ENCODE data around the gene ELL. TPM values are rescaled to one million over a fixed set of nuclear protein-coding genes. Genes with fewer than 3 reads are reported as not detected.

Gene ELL
- 10 to 100 TPM; 25.6 to 32.5 (median 28.8) TPM for total RNA-seq

DNA sequence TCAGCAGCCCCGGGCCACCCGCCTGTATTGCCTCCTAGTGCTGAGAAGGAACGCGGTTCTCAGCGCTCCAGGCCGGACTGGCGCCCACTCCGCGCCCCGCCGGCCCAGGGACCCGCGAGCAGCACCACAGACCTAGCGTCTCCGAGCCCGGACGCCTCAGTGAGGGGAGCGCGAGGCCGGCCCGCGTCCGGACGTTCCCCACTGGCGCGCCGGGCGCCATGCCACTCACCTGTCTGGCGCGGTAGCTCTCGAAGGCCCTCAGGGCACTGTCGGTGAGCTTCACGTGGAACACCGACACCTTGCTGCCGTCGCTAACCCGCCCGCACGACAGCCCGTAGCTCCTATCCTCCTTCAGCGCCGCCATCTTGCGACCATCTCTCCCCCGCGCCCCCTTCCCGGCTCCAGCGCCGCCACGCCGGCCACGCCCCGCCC lies at the start of gene ELL:
ELL (minus strand) TSS at position 379 of the 432 bp plus-strand sequence; CDS start at position 364, 15 bp downstream.
- peaks cover 14% of the 10 kb centered on the region for H3K4me1 Mint-ChIP-seq (ENCODE audit: low read depth)
- DNase-seq (no peak), ATAC-seq (peak; percentile 10)
- H3K4me3 Mint-ChIP-seq = peak within 1 kb of the TSS; percentile 91
- H3K27me3 Mint-ChIP-seq (ENCODE audit: low read depth) = no peaks in the 10 kb centered on the region
- no peaks in the 10 kb centered on the region for H3K9me3 Mint-ChIP-seq
- H3K36me3 Mint-ChIP-seq (ENCODE audit: insufficient read depth) = no peaks in the 10 kb centered on the region

DNA sequence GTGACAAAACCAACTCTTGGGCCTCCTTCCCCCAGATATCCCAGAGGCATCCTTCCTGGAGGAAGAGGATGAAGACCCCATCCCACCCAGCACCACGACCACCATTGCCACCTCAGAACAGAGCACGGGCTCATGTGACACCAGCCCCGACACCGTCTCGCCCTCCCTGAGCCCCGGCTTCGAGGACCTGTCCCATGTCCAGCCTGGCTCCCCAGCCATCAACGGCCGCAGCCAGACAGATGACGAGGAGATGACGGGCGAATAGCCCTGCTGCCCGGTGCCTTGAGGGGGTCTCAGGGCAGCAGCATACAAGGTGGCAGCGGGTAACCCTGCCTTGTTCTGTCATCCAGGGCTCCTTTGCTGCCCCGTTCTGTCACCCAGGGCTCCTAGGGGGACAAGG lies 46.5 kb upstream of the ELL start:
- no peaks in the 10 kb centered on the region for H3K27me3 Mint-ChIP-seq (ENCODE audit: low read depth)
- ATAC-seq = no peak
- H3K4me3 Mint-ChIP-seq = no peak overlapping the region
- H3K4me1 Mint-ChIP-seq (ENCODE audit: low read depth) = peaks cover 16% of the 10 kb centered on the region
- H3K36me3 Mint-ChIP-seq (ENCODE audit: insufficient read depth) = peaks cover 31% of the 10 kb centered on the region
- no peak for DNase-seq
- no peaks in the 10 kb centered on the region for H3K9me3 Mint-ChIP-seq

DNA sequence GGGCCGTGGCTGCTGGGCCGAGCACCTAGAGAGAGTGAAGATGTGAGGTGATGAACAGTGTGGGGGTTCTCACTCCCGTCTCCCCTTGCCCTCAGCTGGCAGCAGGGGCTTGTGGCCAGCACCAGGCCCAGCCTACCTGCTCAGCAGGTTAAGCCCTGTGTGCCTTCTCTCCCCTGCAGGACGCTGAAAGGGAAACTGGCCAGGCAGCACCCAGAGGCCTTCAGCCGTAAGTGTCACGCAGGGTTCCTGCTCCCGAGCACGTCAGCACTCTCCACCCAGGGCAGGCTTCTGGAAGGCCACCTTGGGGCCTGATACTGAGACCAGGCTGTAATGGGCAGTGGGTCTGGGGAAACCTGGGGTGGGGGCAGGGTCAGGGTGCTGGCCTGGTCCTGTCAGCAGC lies 45.1 kb upstream of the ELL start:
- DNase-seq (no peak), ATAC-seq (no peak)
- H3K4me3 Mint-ChIP-seq = no peak overlapping the region
- peaks cover 28% of the 10 kb centered on the region for H3K36me3 Mint-ChIP-seq (ENCODE audit: insufficient read depth)
- H3K27me3 Mint-ChIP-seq (ENCODE audit: low read depth) = no peaks in the 10 kb centered on the region
- peaks cover 6% of the 10 kb centered on the region for H3K4me1 Mint-ChIP-seq (ENCODE audit: low read depth)
- no peaks in the 10 kb centered on the region for H3K9me3 Mint-ChIP-seq

DNA sequence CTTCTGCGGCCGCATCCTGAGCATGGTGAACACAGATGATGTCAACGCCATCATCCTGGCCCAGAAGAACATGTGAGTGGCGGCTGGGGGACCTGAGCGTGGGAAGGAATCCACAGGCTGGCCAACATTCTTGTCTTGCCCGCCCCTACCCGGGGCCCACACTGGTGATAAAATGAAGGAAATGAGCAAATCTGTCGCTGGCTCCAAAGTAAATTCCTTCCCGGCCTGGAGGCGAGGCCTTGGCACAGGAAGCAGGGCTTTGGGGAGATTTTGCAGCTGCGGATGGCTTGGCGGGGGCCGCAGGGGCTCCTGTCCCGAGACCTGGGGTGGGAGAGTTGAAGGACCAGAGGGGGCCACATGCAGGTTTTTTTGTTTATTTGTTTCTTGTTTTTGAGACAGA lies 40.2 kb upstream of the ELL start:
- no peak for ATAC-seq
- no peaks in the 10 kb centered on the region for H3K9me3 Mint-ChIP-seq
- DNase-seq = no peak
- H3K27me3 Mint-ChIP-seq (ENCODE audit: low read depth) = no peaks in the 10 kb centered on the region
- H3K4me1 Mint-ChIP-seq (ENCODE audit: low read depth) = peaks cover 16% of the 10 kb centered on the region
- H3K36me3 Mint-ChIP-seq (ENCODE audit: insufficient read depth) = peaks cover 20% of the 10 kb centered on the region
- no peak overlapping the region for H3K4me3 Mint-ChIP-seq

DNA sequence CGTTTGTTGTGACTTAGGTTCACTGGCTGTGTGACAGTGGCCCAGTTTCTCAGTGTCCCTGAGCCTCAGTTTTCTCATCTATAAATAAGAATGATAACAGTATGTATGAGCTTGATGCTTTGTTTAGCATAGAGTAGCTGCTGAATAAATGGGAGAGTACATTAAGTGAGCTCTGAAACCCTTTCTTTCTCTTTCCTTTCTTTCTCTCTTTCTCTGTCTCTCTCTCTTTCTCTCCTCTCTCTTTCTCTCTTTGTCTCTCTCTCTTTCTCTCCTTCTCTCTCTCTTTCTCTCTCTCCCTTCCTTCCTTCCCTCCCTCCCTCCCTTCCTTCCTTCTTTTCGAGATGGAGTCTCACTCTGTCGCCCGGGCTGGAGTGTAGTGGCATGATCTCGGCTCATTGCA lies 37.8 kb upstream of the ELL start:
- peaks cover 16% of the 10 kb centered on the region for H3K4me1 Mint-ChIP-seq (ENCODE audit: low read depth)
- H3K9me3 Mint-ChIP-seq = no peaks in the 10 kb centered on the region
- DNase-seq = no peak
- no peaks in the 10 kb centered on the region for H3K27me3 Mint-ChIP-seq (ENCODE audit: low read depth)
- ATAC-seq = no peak
- peaks cover 14% of the 10 kb centered on the region for H3K36me3 Mint-ChIP-seq (ENCODE audit: insufficient read depth)
- peak overlapping the region; percentile 95 for H3K4me3 Mint-ChIP-seq

DNA sequence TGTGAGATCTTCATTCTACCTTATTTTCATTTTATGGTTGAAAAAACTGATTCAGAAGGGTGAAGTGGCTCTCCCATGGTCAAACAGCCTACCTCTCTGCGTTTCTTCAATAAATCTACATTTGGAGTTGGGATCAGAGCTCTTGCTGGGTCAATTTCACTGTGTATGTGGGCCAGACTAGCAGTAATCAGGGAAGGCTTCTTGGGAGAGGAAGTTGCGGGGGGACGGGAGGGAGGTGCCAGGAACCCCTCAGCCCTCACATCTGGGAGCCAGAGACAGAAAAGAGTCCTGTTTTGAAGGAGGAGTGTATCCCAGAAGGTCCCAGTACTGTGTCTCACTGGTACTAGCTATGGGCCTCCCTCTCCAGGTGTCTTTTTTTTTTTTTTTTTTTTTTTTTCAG lies 36.7 kb upstream of the ELL start:
- H3K27me3 Mint-ChIP-seq (ENCODE audit: low read depth) = no peaks in the 10 kb centered on the region

DNA sequence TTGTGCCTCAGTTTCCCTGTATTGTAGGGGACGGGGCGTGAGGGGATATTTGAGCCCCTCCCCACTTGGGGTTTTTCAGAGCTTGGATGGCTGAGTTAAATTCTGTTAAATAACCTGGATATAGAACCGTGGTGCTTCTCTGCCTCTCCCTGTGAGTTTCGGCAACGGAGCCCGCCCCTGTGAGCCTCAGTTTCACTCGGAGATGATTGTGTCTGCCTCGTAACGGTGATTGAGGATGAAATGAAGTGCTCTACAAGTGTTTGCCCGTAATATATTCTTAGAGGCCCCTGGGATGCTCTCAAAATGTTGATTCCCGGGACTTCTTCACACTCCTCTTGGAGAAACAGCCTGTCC lies 36.3 kb upstream of the ELL start:
- Mint-ChIP-seq H3K27me3 (ENCODE audit: low read depth) (no peaks in the 10 kb centered on the region), H3K9me3 (no peaks in the 10 kb centered on the region), H3K4me1 (ENCODE audit: low read depth) (peaks cover 16% of the 10 kb centered on the region), H3K4me3 (peak overlapping the region; percentile 95), H3K36me3 (ENCODE audit: insufficient read depth) (peaks cover 10% of the 10 kb centered on the region)
- ATAC-seq (peak; percentile 15 to 31), DNase-seq (no peak)

More for the DNA sequence above, 36.7 kb upstream of the ELL start:
- H3K4me1 Mint-ChIP-seq (ENCODE audit: low read depth) = peaks cover 16% of the 10 kb centered on the region
- DNase-seq (no peak), ATAC-seq (no peak)
- H3K4me3 Mint-ChIP-seq = peak overlapping the region; percentile 95
- H3K36me3 Mint-ChIP-seq (ENCODE audit: insufficient read depth) = peaks cover 10% of the 10 kb centered on the region
- no peaks in the 10 kb centered on the region for H3K9me3 Mint-ChIP-seq

DNA sequence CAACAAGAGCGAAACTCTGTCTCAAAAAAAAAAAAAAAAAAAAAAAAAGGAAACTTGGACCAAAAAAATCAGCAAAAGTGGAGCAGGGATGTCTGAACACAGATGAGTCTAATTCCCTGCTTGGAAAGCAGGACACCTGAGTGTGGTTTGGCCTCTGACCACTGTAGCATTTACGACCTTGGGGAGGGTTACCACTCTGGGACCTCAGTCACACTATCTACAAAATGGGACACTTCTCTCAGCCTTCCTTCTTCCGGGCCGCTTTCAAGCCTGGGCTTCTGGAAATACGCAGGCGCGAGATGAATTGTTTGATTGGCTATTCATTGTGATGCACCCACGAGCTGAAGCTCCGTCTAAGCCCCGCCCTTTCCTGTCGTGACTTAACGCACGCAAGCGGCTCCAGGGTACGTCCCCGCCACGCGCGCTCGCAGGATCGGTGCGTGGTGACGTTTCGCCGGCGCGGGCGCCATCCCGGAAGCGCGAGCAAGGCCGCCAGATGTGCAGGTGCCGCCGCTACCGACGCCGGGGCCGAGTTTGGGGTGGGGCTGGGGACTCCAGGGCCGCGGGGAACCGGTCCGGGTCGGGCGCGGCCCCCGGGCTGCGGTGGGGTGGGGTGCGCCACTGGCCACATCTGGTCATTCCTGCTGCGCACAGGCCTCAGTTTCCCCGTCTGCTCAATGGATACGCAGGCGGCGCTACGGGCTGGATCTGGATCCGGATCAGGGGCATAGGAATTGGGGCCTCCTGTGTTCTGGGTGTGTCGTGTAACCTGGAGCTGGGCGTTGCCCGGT lies 35.7 kb upstream of the ELL start, which contains the start of gene KXD1:
KXD1 (plus strand) TSS at position 460 of the 791 bp plus-strand sequence. CDS start 4,187 bp downstream, outside the sequence.
- H3K4me3 Mint-ChIP-seq = peak within 1 kb of the TSS; percentile 95
- H3K36me3 Mint-ChIP-seq (ENCODE audit: insufficient read depth) = peaks cover 6% of the 10 kb centered on the region
- H3K27me3 Mint-ChIP-seq (ENCODE audit: low read depth) = no peaks in the 10 kb centered on the region
- peaks cover 16% of the 10 kb centered on the region for H3K4me1 Mint-ChIP-seq (ENCODE audit: low read depth)
- ATAC-seq (peak; percentile 99), DNase-seq (peak; percentile 97)
- no peaks in the 10 kb centered on the region for H3K9me3 Mint-ChIP-seq

DNA sequence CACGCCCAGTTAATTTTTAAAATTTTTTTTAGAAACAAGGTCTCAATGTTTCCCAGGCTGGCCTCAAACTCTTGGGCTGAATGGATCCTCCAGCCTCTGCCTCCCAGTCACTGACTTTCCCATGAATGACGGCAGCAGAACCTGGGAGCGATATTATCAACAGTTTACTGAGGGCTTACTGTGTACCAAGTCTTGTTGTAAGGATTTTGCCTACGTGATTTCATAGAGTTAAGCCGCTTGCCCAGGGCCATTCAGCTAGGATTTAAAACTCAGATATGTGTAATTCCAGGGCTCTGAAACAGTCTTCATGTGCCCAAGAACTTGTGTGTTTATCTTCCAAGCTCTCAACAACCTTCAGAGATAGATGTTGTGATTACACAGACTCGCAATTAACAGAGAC lies 29.8 kb upstream of the ELL start:
- Mint-ChIP-seq H3K9me3 (no peaks in the 10 kb centered on the region), H3K4me3 (no peak overlapping the region), H3K4me1 (ENCODE audit: low read depth) (no peaks in the 10 kb centered on the region), H3K27me3 (ENCODE audit: low read depth) (peaks cover 2% of the 10 kb centered on the region), H3K36me3 (ENCODE audit: insufficient read depth) (no peaks in the 10 kb centered on the region)
- ATAC-seq (no peak), DNase-seq (no peak)

DNA sequence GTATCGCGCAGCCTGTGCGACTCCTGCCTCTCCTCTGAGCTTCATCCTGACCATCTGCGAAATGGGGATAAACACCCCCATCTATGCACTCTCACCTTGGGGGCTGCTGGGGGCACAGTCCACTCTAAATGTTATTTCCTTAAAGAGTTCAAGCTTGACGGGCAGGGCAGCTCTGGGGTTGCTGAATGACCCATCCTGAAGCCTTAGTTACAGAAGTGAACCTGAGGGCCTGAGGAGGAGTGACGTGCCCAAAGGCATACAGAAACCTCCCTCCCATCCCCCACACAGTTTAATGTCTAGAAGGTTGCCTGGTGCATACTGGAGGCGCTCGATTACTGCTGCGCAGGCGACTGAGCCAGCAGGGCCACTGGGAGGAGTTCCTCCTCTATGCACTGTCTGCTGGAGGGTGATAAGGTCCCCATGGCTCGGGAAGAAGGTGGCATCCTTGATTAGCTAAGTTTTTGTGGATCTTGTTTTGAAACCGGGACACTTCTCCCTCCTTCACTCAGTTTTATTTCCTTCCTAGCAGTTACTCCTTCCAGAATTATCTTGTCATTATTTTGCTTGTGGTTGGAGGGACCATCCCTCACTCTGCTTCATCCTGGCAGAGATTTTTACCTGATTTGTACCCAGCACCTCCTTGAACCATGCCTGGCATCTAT lies 22.1 kb upstream of the ELL start:
- peaks cover 2% of the 10 kb centered on the region for H3K36me3 Mint-ChIP-seq (ENCODE audit: insufficient read depth)

DNA sequence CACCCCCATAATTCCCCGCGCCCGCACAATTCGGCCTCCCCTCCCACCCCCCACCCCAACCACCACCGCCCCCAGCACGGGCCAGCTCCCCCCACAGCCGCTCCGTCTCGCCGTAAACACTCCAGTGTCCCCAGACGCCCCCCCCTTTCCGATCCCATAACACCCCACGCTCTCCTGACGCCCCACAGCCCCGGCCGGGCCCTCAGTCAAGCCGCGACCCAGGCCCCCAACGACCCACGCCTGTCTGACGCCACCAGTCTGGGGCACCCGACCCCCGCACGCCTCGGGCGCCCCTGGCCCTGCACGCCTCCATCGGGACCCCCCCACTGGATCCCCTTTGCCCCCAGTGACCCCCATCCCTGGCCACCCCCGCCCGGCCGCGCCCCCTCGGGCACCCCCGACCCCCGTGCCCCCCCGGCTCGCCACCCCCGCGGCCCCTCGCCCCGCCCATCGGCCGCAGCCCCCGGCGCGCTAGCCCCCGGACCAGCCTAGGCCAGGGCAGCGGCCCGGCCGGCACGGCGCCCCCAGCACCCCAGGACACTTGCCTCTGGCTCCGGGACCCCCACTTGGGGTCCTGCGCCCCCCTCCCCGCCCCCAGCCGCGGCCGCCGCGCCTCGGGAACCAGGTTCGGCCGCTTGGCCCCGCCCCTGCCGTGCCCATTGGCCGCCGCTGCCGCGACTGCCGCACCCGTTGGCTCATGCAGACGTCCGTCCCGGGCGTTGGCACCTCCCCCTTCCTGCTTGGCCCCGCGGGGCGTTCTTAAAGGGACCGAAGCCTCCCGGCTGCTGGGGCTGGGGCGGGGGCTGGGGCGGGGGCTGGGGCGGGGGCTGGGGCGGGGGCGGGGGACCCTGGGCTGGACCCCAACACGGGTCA lies 21.3 kb upstream of the ELL start, which contains the start of gene FKBP8:
FKBP8 (minus strand) TSS at position 633 of the 873 bp plus-strand sequence. CDS start 1,603 bp downstream, outside the sequence.
- ATAC-seq = peak; percentile 98
- DNase-seq = peak; percentile 92
- Mint-ChIP-seq H3K9me3 (no peaks in the 10 kb centered on the region), H3K4me1 (ENCODE audit: low read depth) (peaks cover 17% of the 10 kb centered on the region), H3K4me3 (peak within 1 kb of the TSS; percentile 91), H3K36me3 (ENCODE audit: insufficient read depth) (peaks cover 2% of the 10 kb centered on the region), H3K27me3 (ENCODE audit: low read depth) (no peaks in the 10 kb centered on the region)

More for the DNA sequence above, 22.1 kb upstream of the ELL start:
- Mint-ChIP-seq H3K4me3 (peak overlapping the region; percentile 91), H3K27me3 (ENCODE audit: low read depth) (peaks cover 2% of the 10 kb centered on the region), H3K4me1 (ENCODE audit: low read depth) (peaks cover 17% of the 10 kb centered on the region), H3K9me3 (no peaks in the 10 kb centered on the region)
- DNase-seq (peak; percentile 55), ATAC-seq (peak; percentile 74 to 81)

DNA sequence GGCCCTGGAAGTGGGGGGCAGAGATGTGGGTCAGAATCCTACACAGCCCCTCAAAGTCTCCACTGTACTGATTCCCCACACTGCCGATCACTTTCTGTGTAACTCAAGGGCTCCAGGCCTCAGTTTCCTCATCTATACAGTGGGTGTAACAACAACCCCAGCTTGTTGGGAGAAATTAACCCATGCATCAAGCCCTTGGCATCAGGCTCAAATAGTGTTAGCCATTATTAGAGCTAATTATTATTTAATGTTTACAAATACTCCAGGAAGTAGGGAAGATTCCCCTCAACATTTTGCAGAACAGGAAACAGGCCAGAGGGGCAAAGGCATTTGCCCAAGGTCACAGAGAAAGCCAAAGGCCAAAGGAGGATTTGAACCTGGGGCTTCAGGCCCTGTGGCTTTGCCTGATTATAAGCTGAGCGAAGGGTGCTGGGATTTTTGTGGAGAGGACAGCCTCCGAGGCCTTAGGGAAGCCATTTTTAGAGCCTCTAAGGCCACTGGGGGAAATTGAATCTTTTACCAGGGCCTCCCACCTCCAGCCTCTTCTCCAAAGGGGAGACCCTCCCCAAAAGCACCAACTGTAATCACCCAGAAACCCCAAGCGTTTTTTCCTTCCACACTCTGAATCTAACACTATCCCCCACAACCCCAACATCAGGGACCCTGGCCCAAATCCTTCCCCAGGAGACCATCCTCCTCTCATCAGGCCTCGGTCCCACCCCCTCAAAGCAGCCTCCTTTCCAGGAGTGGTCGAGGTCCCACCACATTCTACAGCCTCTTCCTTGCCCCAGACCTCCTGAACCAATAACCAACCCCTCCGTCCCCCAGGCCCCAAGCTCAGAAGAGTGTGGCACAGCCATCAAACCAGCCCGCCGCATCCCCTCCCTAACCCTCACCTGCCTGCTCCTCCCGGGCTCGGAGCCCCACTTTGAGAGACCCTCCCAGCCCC lies 20.4 kb upstream of the ELL start:
- peak in 1 of 2 donors; percentile 1 for ATAC-seq
- Mint-ChIP-seq H3K9me3 (no peaks in the 10 kb centered on the region), H3K4me1 (ENCODE audit: low read depth) (peaks cover 17% of the 10 kb centered on the region), H3K36me3 (ENCODE audit: insufficient read depth) (peaks cover 4% of the 10 kb centered on the region), H3K4me3 (peak overlapping the region; percentile 86), H3K27me3 (ENCODE audit: low read depth) (no peaks in the 10 kb centered on the region)
- no peak for DNase-seq

DNA sequence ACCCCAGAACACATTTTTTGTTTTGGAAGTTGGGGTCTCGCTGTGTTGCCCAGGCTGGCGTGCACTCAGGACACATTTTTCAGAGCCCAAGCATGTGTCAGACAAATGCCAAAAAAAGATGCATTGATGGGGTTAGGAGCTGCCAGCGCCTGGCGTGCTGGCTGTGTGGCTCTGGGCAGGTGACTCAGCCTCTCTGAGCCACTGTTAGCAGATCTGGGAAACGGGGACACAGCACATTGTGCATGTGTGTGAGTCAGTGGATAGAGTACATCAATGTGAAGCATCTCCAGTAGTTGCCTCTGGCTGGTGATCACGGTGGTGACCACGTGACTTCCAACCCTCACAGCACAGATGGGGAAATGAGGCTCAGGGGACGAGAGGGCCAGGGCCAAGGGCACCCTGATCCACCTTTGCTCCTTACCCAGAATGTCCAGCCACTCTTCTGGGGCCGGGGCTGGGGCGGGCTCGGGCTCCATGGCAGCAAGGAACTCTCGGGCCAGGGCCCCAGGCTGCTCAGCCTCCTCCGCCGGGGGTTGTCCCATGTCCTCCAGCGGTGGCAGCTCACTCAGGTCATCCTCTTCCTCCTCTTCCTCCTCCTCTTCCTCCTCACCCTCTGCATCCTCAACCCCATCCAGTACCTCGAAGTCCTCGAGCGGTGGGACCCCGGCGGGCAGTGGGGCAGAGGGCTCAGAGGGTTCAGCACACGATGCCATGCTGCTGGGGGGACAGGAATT lies 19.6 kb upstream of the ELL start:
- H3K36me3 Mint-ChIP-seq (ENCODE audit: insufficient read depth) = peaks cover 9% of the 10 kb centered on the region
- no peak overlapping the region for H3K4me3 Mint-ChIP-seq
- peaks cover 17% of the 10 kb centered on the region for H3K4me1 Mint-ChIP-seq (ENCODE audit: low read depth)
- ATAC-seq (no peak), DNase-seq (no peak)
- H3K9me3 Mint-ChIP-seq = no peaks in the 10 kb centered on the region
- no peaks in the 10 kb centered on the region for H3K27me3 Mint-ChIP-seq (ENCODE audit: low read depth)

All from activated T-cell treated with anti-CD3 and anti-CD28 coated beads, Interleukin-2, amount 50 U/mL, for 4 hours (primary cell).